Measurements from ENCODE around the gene ANO10.

Gene ANO10

DNA sequence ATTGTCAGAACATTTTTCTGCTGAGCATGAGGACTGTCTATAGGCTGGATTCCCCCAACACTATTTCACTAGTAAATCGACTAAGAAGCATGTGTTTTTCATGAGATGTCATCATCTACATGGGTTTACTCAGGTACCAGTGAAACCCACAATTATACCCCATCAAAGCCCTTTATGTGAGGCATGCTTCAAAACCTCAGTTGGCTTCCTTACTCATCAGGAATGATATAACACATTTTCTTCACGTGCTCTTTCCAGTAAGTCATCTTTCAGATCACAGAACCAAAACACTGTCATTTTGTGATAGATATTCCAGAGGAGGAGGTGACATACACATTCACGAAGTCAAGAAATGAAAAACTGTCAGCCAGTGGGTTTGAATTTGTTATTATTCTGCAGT, 116.5 kb downstream of the ANO10 start:
- no peak overlapping the region for H2BK5ac ChIP-seq (ENCODE audit: low read length)
- H3K79me1 ChIP-seq (ENCODE audit: low read depth, low read length), result no peaks in the 10 kb centered on the region
- H2AK5ac ChIP-seq (ENCODE audit: low read depth, low read length), result no peak overlapping the region
- no peak for DNase-seq (ENCODE audit: low spot score)
- no peak overlapping the region for H3K4me3 ChIP-seq (ENCODE audit: low read length in 2 of 2)
- no peaks in the 10 kb centered on the region for H3K36me3 ChIP-seq (replicated peaks in 1 of 2; ENCODE audit: control insufficient read depth in 2 of 2, insufficient read depth in 2 of 2, low read length in 2 of 2)
- H3K14ac ChIP-seq (ENCODE audit: low read length), result no peak overlapping the region
- H3K9ac ChIP-seq (ENCODE audit: low read depth, low read length, poor library complexity), result no peak overlapping the region
- no CpG with 5 or more reads among the region's 3 CpGs for WGBS, 2 donors (ENCODE audit: extremely low coverage in 2 of 2, insufficient read length in 2 of 2, insufficient replicate concordance in 1 of 2)
- H2BK12ac ChIP-seq (ENCODE audit: low read length), result no peak overlapping the region
- H3K4me2 ChIP-seq (ENCODE audit: insufficient read depth, low read length, poor library complexity, severe bottlenecking), result no peak overlapping the region
- H3K27ac ChIP-seq (replicated peaks; ENCODE audit: low read length), result no peak overlapping the region
- H3K27me3 ChIP-seq (ENCODE audit: control insufficient read depth in 3 of 3, insufficient read depth in 3 of 3, low read depth in 1 of 3, low read length in 3 of 3), result no peaks in the 10 kb centered on the region
- H3K23ac ChIP-seq (ENCODE audit: low read depth, low read length, poor library complexity), result no peak overlapping the region
- H3K4me1 ChIP-seq (ENCODE audit: control insufficient read depth in 2 of 2, insufficient read depth in 1 of 2, low read depth in 1 of 2, low read length in 2 of 2), result no peaks in the 10 kb centered on the region
- no peak overlapping the region for H2BK15ac ChIP-seq (ENCODE audit: low read length)
- no peak overlapping the region for H4K8ac ChIP-seq (ENCODE audit: low read depth, low read length)
- H3K4ac ChIP-seq (ENCODE audit: low read length), result no peak overlapping the region
- H2BK120ac ChIP-seq (ENCODE audit: low read depth, low read length), result no peak overlapping the region
- no peaks in the 10 kb centered on the region for H3K9me3 ChIP-seq (replicated peaks in 1 of 2; ENCODE audit: control insufficient read depth in 2 of 2, insufficient read depth in 1 of 2, low read depth in 1 of 2, low read length in 2 of 2)
- H2AFZ ChIP-seq (ENCODE audit: low read length), result no peak overlapping the region
- H3K18ac ChIP-seq (ENCODE audit: low read length), result no peak overlapping the region
- H4K91ac ChIP-seq (ENCODE audit: low read depth, low read length, poor library complexity), result no peak overlapping the region

DNA sequence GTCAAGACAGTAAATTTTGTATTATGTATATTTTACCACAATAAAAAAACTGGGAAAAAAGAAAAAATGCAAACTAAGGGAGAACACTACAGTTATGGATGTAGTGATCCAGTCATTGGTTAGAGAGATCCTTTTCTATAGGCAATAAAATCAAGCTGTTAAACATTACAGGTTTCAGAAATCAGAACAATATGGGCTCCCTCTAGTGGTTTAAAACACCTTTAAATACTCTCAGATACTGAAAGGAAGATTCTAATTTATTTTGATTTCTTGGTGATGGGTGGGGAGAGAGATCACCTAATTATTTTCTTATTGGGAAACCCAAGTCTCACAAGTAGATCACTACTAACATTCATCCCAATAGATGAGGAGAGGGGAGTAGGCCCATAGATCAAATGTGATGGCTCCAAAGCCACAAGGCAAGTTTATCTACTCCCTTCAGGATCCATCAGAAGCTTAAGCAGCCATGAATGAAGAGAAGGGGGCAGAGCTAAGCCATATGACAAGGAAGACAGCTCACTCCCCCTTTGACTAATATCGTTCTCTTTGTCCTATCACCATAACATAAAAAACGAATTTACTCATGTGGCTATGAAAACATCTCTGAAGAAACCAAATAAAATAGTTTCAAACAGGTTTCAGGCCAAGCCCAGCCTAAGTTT, 118.6 kb downstream of the ANO10 start:
- Histone ChIP-seq H2BK120ac (ENCODE audit: low read depth, low read length) (no peak overlapping the region), H3K9me3 (replicated peaks in 1 of 2; ENCODE audit: control insufficient read depth in 2 of 2, insufficient read depth in 1 of 2, low read depth in 1 of 2, low read length in 2 of 2) (no peaks in the 10 kb centered on the region), H3K14ac (ENCODE audit: low read length) (no peak overlapping the region), H2BK15ac (ENCODE audit: low read length) (no peak overlapping the region), H3K18ac (ENCODE audit: low read length) (no peak overlapping the region), H3K4me3 (ENCODE audit: low read length in 2 of 2) (no peak overlapping the region), H2AK5ac (ENCODE audit: low read depth, low read length) (no peak overlapping the region), H2BK5ac (ENCODE audit: low read length) (no peak overlapping the region), H3K27ac (replicated peaks; ENCODE audit: low read length) (no peak overlapping the region), H3K4me2 (ENCODE audit: insufficient read depth, low read length, poor library complexity, severe bottlenecking) (no peak overlapping the region), H3K4me1 (ENCODE audit: control insufficient read depth in 2 of 2, insufficient read depth in 1 of 2, low read depth in 1 of 2, low read length in 2 of 2) (peaks cover 0 to 2% of the 10 kb centered on the region in 2 donors), H2BK12ac (ENCODE audit: low read length) (no peak overlapping the region), H3K79me1 (ENCODE audit: low read depth, low read length) (no peaks in the 10 kb centered on the region), H3K9ac (ENCODE audit: low read depth, low read length, poor library complexity) (no peak overlapping the region), H3K23ac (ENCODE audit: low read depth, low read length, poor library complexity) (no peak overlapping the region), H4K8ac (ENCODE audit: low read depth, low read length) (no peak overlapping the region), H3K36me3 (replicated peaks in 1 of 2; ENCODE audit: control insufficient read depth in 2 of 2, insufficient read depth in 2 of 2, low read length in 2 of 2) (no peaks in the 10 kb centered on the region), H3K27me3 (ENCODE audit: control insufficient read depth in 3 of 3, insufficient read depth in 3 of 3, low read depth in 1 of 3, low read length in 3 of 3) (no peaks in the 10 kb centered on the region), H4K91ac (ENCODE audit: low read depth, low read length, poor library complexity) (no peak overlapping the region), H2AFZ (ENCODE audit: low read length) (no peak overlapping the region), H3K4ac (ENCODE audit: low read length) (no peak overlapping the region)
- no peak for DNase-seq (ENCODE audit: low spot score)
- WGBS, 2 donors (ENCODE audit: extremely low coverage in 2 of 2, insufficient read length in 2 of 2, insufficient replicate concordance in 1 of 2), result no CpG with 5 or more reads among the region's 2 CpGs

DNA sequence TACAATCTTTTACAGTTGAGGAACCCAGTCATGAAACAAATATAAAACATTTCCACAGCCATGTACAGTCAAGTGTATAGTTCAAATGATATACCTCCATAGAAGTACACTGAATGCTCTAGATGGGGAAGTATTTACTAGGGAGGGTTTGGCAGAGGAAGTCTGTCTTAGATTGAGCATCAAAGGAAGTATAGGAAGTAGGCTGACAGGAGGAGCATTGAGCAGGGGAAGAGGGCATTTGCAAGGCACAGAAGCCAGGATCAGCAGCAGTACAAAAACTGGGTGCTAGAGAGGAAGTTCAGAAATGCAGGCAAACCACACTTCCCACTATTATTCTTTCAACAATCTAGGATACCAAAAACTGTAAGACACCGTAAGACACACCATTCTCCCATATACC, 122.6 kb downstream of the ANO10 start:
- DNase-seq (ENCODE audit: low spot score), result no peak

DNA sequence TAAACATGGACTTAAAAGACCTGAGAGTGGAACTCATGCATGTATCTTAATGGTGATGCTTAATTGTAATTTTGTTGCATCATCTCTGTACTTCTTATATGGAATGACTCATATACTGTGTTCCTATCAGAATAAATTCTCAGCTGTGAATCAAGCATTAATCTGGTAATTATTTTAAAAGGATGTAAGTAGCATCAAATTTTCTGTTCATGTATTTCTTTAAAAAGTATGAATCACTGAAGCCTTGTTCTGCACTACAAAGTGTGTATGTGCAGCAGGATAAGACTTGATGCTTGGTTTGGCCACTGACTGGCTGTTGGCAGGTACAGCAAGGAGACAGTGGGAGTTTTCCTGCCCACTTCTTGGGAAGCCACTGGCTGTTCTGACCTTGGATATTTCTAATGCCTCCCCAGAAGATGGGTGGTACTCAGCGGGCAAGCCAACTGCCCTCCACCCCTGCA, 123.9 kb downstream of the ANO10 start:
- H3K27me3 ChIP-seq (ENCODE audit: control insufficient read depth in 3 of 3, insufficient read depth in 3 of 3, low read depth in 1 of 3, low read length in 3 of 3), result no peaks in the 10 kb centered on the region
- H2BK12ac ChIP-seq (ENCODE audit: low read length), result no peak overlapping the region
- no peak overlapping the region for H3K4me3 ChIP-seq (ENCODE audit: low read length in 2 of 2)
- no peak overlapping the region for H3K23ac ChIP-seq (ENCODE audit: low read depth, low read length, poor library complexity)
- WGBS, 2 donors (ENCODE audit: extremely low coverage in 2 of 2, insufficient read length in 2 of 2, insufficient replicate concordance in 1 of 2), result no CpG with 5 or more reads among the region's 1 CpG
- no peak overlapping the region for H3K4me2 ChIP-seq (ENCODE audit: insufficient read depth, low read length, poor library complexity, severe bottlenecking)
- no peak overlapping the region for H3K9ac ChIP-seq (ENCODE audit: low read depth, low read length, poor library complexity)
- H2AK5ac ChIP-seq (ENCODE audit: low read depth, low read length), result no peak overlapping the region
- H2BK15ac ChIP-seq (ENCODE audit: low read length), result no peak overlapping the region
- H3K4ac ChIP-seq (ENCODE audit: low read length), result no peak overlapping the region
- no peak overlapping the region for H4K8ac ChIP-seq (ENCODE audit: low read depth, low read length)
- H4K91ac ChIP-seq (ENCODE audit: low read depth, low read length, poor library complexity), result no peak overlapping the region
- peaks cover 0 to 10% of the 10 kb centered on the region in 2 donors for H3K4me1 ChIP-seq (ENCODE audit: control insufficient read depth in 2 of 2, insufficient read depth in 1 of 2, low read depth in 1 of 2, low read length in 2 of 2)
- DNase-seq (ENCODE audit: low spot score), result no peak
- no peaks in the 10 kb centered on the region for H3K9me3 ChIP-seq (replicated peaks in 1 of 2; ENCODE audit: control insufficient read depth in 2 of 2, insufficient read depth in 1 of 2, low read depth in 1 of 2, low read length in 2 of 2)
- H3K18ac ChIP-seq (ENCODE audit: low read length), result no peak overlapping the region
- H3K79me1 ChIP-seq (ENCODE audit: low read depth, low read length), result no peaks in the 10 kb centered on the region
- H3K36me3 ChIP-seq (replicated peaks in 1 of 2; ENCODE audit: control insufficient read depth in 2 of 2, insufficient read depth in 2 of 2, low read length in 2 of 2), result no peaks in the 10 kb centered on the region
- H2AFZ ChIP-seq (ENCODE audit: low read length), result no peak overlapping the region
- H2BK120ac ChIP-seq (ENCODE audit: low read depth, low read length), result no peak overlapping the region
- no peak overlapping the region for H3K14ac ChIP-seq (ENCODE audit: low read length)
- no peak overlapping the region for H3K27ac ChIP-seq (replicated peaks; ENCODE audit: low read length)
- no peak overlapping the region for H2BK5ac ChIP-seq (ENCODE audit: low read length)

More for the DNA sequence above, 122.6 kb downstream of the ANO10 start:
- Histone ChIP-seq H2AFZ (ENCODE audit: low read length) (no peak overlapping the region), H4K91ac (ENCODE audit: low read depth, low read length, poor library complexity) (no peak overlapping the region), H3K9ac (ENCODE audit: low read depth, low read length, poor library complexity) (no peak overlapping the region), H3K4ac (ENCODE audit: low read length) (no peak overlapping the region), H2BK120ac (ENCODE audit: low read depth, low read length) (no peak overlapping the region), H2BK15ac (ENCODE audit: low read length) (no peak overlapping the region), H3K9me3 (replicated peaks in 1 of 2; ENCODE audit: control insufficient read depth in 2 of 2, insufficient read depth in 1 of 2, low read depth in 1 of 2, low read length in 2 of 2) (no peaks in the 10 kb centered on the region), H3K36me3 (replicated peaks in 1 of 2; ENCODE audit: control insufficient read depth in 2 of 2, insufficient read depth in 2 of 2, low read length in 2 of 2) (no peaks in the 10 kb centered on the region), H3K4me3 (ENCODE audit: low read length in 2 of 2) (no peak overlapping the region), H3K4me2 (ENCODE audit: insufficient read depth, low read length, poor library complexity, severe bottlenecking) (no peak overlapping the region), H3K27ac (replicated peaks; ENCODE audit: low read length) (no peak overlapping the region), H2BK12ac (ENCODE audit: low read length) (no peak overlapping the region), H3K79me1 (ENCODE audit: low read depth, low read length) (no peaks in the 10 kb centered on the region), H2BK5ac (ENCODE audit: low read length) (no peak overlapping the region), H3K14ac (ENCODE audit: low read length) (no peak overlapping the region), H3K18ac (ENCODE audit: low read length) (no peak overlapping the region), H2AK5ac (ENCODE audit: low read depth, low read length) (no peak overlapping the region), H3K4me1 (ENCODE audit: control insufficient read depth in 2 of 2, insufficient read depth in 1 of 2, low read depth in 1 of 2, low read length in 2 of 2) (peaks cover 0 to 10% of the 10 kb centered on the region in 2 donors), H4K8ac (ENCODE audit: low read depth, low read length) (no peak overlapping the region), H3K23ac (ENCODE audit: low read depth, low read length, poor library complexity) (no peak overlapping the region), H3K27me3 (ENCODE audit: control insufficient read depth in 3 of 3, insufficient read depth in 3 of 3, low read depth in 1 of 3, low read length in 3 of 3) (no peaks in the 10 kb centered on the region)
- WGBS, 2 donors (ENCODE audit: extremely low coverage in 2 of 2, insufficient read length in 2 of 2, insufficient replicate concordance in 1 of 2), result 100% methylated on average over 1 of the region's 1 CpG; no CpG with 5 or more reads in 1 of the 2 donors
